WTC11 (cell line): Measurements from ENCODE around the gene PPP2R3C. TPM values are rescaled to one million over a fixed set of nuclear protein-coding genes. Genes with fewer than 3 reads are reported as not detected.
A peak's percentile ranks its signal among the peaks of the same experiment; 100 is the strongest.

Experiments
- ATAC-seq: fragments of 200-7000 bp; cut with Tn5 transposase; 2 replicates; pipeline ENCODE4 v1.10.0; 2021; ENCODE audit warnings: mild to moderate bottlenecking, moderate library complexity
- CTCF ChIA-PET: fragments of 300-600 bp; sonication (Branson Sonifier 250); formaldehyde crosslinking; loops from one replicate; lab custom pipeline; 2021; ENCODE audit warnings: antibody characterized with exemption; lab: Charles Lee
- POLR2A ChIA-PET: fragments of 350-600 bp; sonication (Branson Sonifier 250); formaldehyde crosslinking; loops from one replicate; lab custom pipeline; 2021; ENCODE audit warnings: antibody characterized with exemption; lab: Charles Lee
- DNase-seq: peaks from one replicate; pipeline ENCODE4 v3.0.0; 2021; ENCODE audit warnings: low spot score
- H3K27ac Mint-ChIP-seq: 2 replicates; pipeline ENCODE4 v1.8.0; 2021; ENCODE audit warnings: mixed read lengths
- H3K27me3 Mint-ChIP-seq: 2 replicates; pipeline ENCODE4 v1.8.0; 2021; ENCODE audit warnings: low read depth, mild to moderate bottlenecking, moderate library complexity, mixed read lengths
- H3K36me3 Mint-ChIP-seq: 2 replicates; pipeline ENCODE4 v1.8.0; 2021; ENCODE audit warnings: mixed read lengths
- H3K4me1 Mint-ChIP-seq: 2 replicates; pipeline ENCODE4 v1.8.0; 2022; ENCODE audit warnings: mixed read lengths
- H3K4me3 Mint-ChIP-seq: 2 replicates; pipeline ENCODE4 v1.8.0; 2021; ENCODE audit warnings: mild to moderate bottlenecking, moderate library complexity, mixed read lengths
- H3K9me3 Mint-ChIP-seq: 2 replicates; pipeline ENCODE4 v1.8.0; 2021; ENCODE audit warnings: mixed read lengths
- AR ChIP-seq: fragments of 250-450 bp; sonication (Bioruptor Pico); IDR thresholded peaks from 2 replicates; pipeline ENCODE4 v1.9.0; 2021; ENCODE audit warnings: mild to moderate bottlenecking
- ATF6 ChIP-seq: sonication (generic); formaldehyde crosslinking; IDR thresholded peaks from 2 replicates; pipeline ENCODE4 v1.8.1; 2023; ENCODE audit warnings: mild to moderate bottlenecking, missing genetic modification reagents
- CTCF ChIP-seq: fragments of 200-600 bp; IDR thresholded peaks from 2 replicates; pipeline ENCODE4 v1.8.0; 2022; ENCODE audit warnings: antibody characterized with exemption
- ELF4 ChIP-seq: sonication (generic); formaldehyde crosslinking; IDR thresholded peaks from 2 replicates; pipeline ENCODE4 v1.8.1; 2022; ENCODE audit warnings: low read depth, mild to moderate bottlenecking, moderate library complexity, missing genetic modification reagents
- ERG ChIP-seq: fragments of 250-450 bp; sonication (Bioruptor Pico); IDR thresholded peaks from 2 replicates; pipeline ENCODE4 v1.8.0; 2021; ENCODE audit warnings: mild to moderate bottlenecking
- FOXK1 ChIP-seq: sonication (generic); formaldehyde crosslinking; IDR thresholded peaks from 2 replicates; pipeline ENCODE4 v1.8.0; 2022; ENCODE audit warnings: mild to moderate bottlenecking, moderate library complexity, missing genetic modification reagents
- GABPB1 ChIP-seq: sonication (generic); formaldehyde crosslinking; IDR thresholded peaks from 2 replicates; pipeline ENCODE4 v1.8.1; 2023; ENCODE audit warnings: mild to moderate bottlenecking, missing genetic modification reagents
- IRF1 ChIP-seq: sonication (generic); formaldehyde crosslinking; IDR thresholded peaks from 2 replicates; pipeline ENCODE4 v1.8.0; 2023; ENCODE audit warnings: missing genetic modification reagents
- JAZF1 ChIP-seq: fragments of 250-450 bp; sonication (Bioruptor Pico); IDR thresholded peaks from 2 replicates; pipeline ENCODE4 v1.9.0; 2021; ENCODE audit warnings: moderate library complexity, mild to moderate bottlenecking, inconsistent platforms
- OVOL2 ChIP-seq: fragments of 250-450 bp; sonication (Bioruptor Pico); IDR thresholded peaks from 2 replicates; pipeline ENCODE4 v1.9.0; 2021; ENCODE audit warnings: mild to moderate bottlenecking, borderline replicate concordance
- PRDM15 ChIP-seq: sonication (generic); formaldehyde crosslinking; IDR thresholded peaks from 2 replicates; pipeline ENCODE4 v1.8.0; 2022; ENCODE audit warnings: missing genetic modification reagents
- ZNF219 ChIP-seq: sonication (generic); formaldehyde crosslinking; IDR thresholded peaks from 2 replicates; pipeline ENCODE4 v1.8.0; 2023; ENCODE audit warnings: missing genetic modification reagents, mild to moderate bottlenecking, borderline replicate concordance
- ZNF396 ChIP-seq: fragments of 250-450 bp; sonication (Bioruptor Pico); IDR thresholded peaks from 2 replicates; pipeline ENCODE4 v1.8.0; 2021; ENCODE audit warnings: mild to moderate bottlenecking, moderate library complexity, borderline replicate concordance
- ZNF423 ChIP-seq: fragments of 250-450 bp; sonication (Bioruptor Pico); IDR thresholded peaks from 2 replicates; pipeline ENCODE4 v2.1.2; 2022; ENCODE audit warnings: mild to moderate bottlenecking, moderate library complexity
- ZNF425 ChIP-seq: fragments of 250-450 bp; sonication (Bioruptor Pico); conservative IDR thresholded peaks from 2 replicates; pipeline ENCODE4 v1.9.0; 2021; ENCODE audit warnings: mild to moderate bottlenecking
- total RNA-seq: library from RNA; stranded (reverse); gene quantifications from 3 replicates; pipeline ENCODE4 v1.2.3, GENCODE V29; 2021

PPP2R3C gene
- total RNA-seq, 1 experiment from 2014 or later = 31.6 TPM

GRCh38 chr14:35050652-35051051 is 71.1 kb downstream of the PPP2R3C start:
- Mint-ChIP-seq H3K27ac (no peak overlapping the region), H3K4me1 (peaks cover 13% of the 10 kb centered on the region), H3K9me3 (no peaks in the 10 kb centered on the region), H3K4me3 (no peak overlapping the region), H3K36me3 (peaks cover 11% of the 10 kb centered on the region), H3K27me3 (no peaks in the 10 kb centered on the region; the same call in 1 of the 2 replicates)
- CTCF ChIA-PET = no interaction called here
- no peak for TF ChIP-seq JAZF1
- TF ChIP-seq, all 79 proteins: peak for 0
- DNase-seq (no peak), ATAC-seq (no peak)
- POLR2A ChIA-PET = interaction anchor here (0.5 kb wide), 1 partner anchor 38 kb away, joined by 6 read pairs; no protein-coding TSS in a partner anchor

- Mint-ChIP-seq H3K4me1 (peaks cover 20% of the 10 kb centered on the region), H3K9me3 (no peaks in the 10 kb centered on the region), H3K27me3 (no peaks in the 10 kb centered on the region; the same call in 1 of the 2 replicates), H3K27ac (no peak overlapping the region), H3K36me3 (peaks cover 9% of the 10 kb centered on the region), H3K4me3 (peak overlapping the region; percentile 89)
- ATAC-seq (no peak), DNase-seq (no peak)
- POLR2A ChIA-PET = no interaction called here
- CTCF ChIA-PET = no interaction called here
- TF ChIP-seq ZNF425 (CRISPR knock-in tag) = no peak
- TF ChIP-seq OVOL2 = no peak
- TF ChIP-seq IRF1 (CRISPR knock-in tag) = no peak
- TF ChIP-seq ERG = no peak
- TF ChIP-seq JAZF1 = no peak
- TF ChIP-seq ELF4 (CRISPR knock-in tag) = no peak
- TF ChIP-seq ZNF396 (CRISPR knock-in tag) = no peak
- no peak for TF ChIP-seq ZNF219 (CRISPR knock-in tag)
- no peak for TF ChIP-seq FOXK1
- TF ChIP-seq GABPB1 = no peak
- TF ChIP-seq ATF6 (CRISPR knock-in tag) = no peak
- TF ChIP-seq ZNF423 (CRISPR knock-in tag) = no peak
- TF ChIP-seq PRDM15 (CRISPR knock-in tag) = no peak
- TF ChIP-seq CTCF = no peak
- TF ChIP-seq AR (CRISPR knock-in tag) = no peak
Observed at GRCh38 chr14:35047976-35048513, 73.7 kb downstream of the PPP2R3C start.
